Urinary bladder (tissue), 4 donors: ENCODE measurements around the gene GCNA. TPM values are rescaled to one million over a fixed set of nuclear protein-coding genes. Genes with fewer than 3 reads are reported as not detected.
A peak's percentile ranks its signal among the peaks of the same experiment; 100 is the strongest.
"Not testable (repeated sequence)": the region's sequence is repeated elsewhere in the genome, so short reads cannot be mapped to it uniquely, and the experiment has no call there.

Experiments
- DNase-seq: peaks from one replicate; pipeline ENCODE4 v3.0.0-alpha.2; 2015; ENCODE audit errors: extremely low spot score
- H3K27ac ChIP-seq: one replicate; pipeline ENCODE4 v1.5.1; 2013; ENCODE audit warnings: low read depth, mild to moderate bottlenecking, moderate library complexity
- H3K36me3 ChIP-seq: one replicate; pipeline ENCODE4 v1.6.1; 2013; ENCODE audit warnings: mild to moderate bottlenecking, moderate library complexity; ENCODE audit not compliant: insufficient read depth
- H3K4me1 ChIP-seq: one replicate; pipeline ENCODE4 v1.6.1; 2013; ENCODE audit warnings: mild to moderate bottlenecking, moderate library complexity; ENCODE audit not compliant: insufficient read depth
- H3K4me3 ChIP-seq: one replicate; pipeline ENCODE4 v1.5.1; 2013; ENCODE audit warnings: low read depth, low read length
- WGBS: extraction: QIAGEN DNeasy Blood & Tissue Kit; methylation state at CpG from one replicate; pipeline ENCODE4 v1.1.7; 2013; 5-methylcytosine and 5-hydroxymethylcytosine counted together
- polyA plus RNA-seq: library from polyadenylated mRNA; stranded (reverse); fragments of 200-250 nt; gene quantifications from one replicate; pipeline ENCODE4 v1.2.3, GENCODE V29; 2013
- total RNA-seq: library from RNA; depleted of rRNA; stranded (reverse); fragments of >200 nt; gene quantifications from one replicate; pipeline ENCODE4 v1.2.3, GENCODE V29; 2014
- donor health status: healthy with polysubstance abuse.
- donor health status: healthy.

Gene GCNA
- total and polyA plus RNA-seq, 2 donors = 0.82 to 3.0 TPM

DNA sequence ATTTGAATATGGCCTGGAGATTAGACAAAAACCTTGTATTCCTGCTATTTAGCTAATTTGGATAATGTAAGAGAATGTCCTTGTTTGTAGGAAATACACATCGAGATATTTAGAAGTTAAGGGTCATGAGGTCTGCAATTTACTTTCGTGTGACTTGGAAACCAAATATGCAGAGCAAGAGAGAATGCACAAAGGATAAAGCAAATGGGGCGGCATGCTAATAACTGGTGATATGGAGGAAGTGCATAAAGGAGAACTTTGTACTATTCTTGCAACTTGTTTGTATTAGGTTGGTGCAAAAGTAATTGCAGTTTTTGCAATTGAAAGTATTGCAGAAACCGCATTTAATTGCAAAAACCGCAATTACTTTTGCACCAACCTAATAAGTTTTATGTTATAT, 47.2 kb downstream of the GCNA start:
- Histone ChIP-seq H3K4me1 (no peaks in the 10 kb centered on the region), H3K4me3 (no peak overlapping the region), H3K27ac (no peak overlapping the region), H3K36me3 (no peaks in the 10 kb centered on the region)
- no peak for DNase-seq
- WGBS = 94% methylated on average over 5 of the region's 5 CpGs

GRCh38 chrX:71626576-71626975, 48.3 kb downstream of the GCNA start:
- 88% methylated on average over 6 of the region's 6 CpGs for WGBS
- H3K4me3 ChIP-seq = no peak overlapping the region
- DNase-seq = no peak
- H3K36me3 ChIP-seq = no peaks in the 10 kb centered on the region
- no peak overlapping the region for H3K27ac ChIP-seq
- H3K4me1 ChIP-seq = no peaks in the 10 kb centered on the region

DNA sequence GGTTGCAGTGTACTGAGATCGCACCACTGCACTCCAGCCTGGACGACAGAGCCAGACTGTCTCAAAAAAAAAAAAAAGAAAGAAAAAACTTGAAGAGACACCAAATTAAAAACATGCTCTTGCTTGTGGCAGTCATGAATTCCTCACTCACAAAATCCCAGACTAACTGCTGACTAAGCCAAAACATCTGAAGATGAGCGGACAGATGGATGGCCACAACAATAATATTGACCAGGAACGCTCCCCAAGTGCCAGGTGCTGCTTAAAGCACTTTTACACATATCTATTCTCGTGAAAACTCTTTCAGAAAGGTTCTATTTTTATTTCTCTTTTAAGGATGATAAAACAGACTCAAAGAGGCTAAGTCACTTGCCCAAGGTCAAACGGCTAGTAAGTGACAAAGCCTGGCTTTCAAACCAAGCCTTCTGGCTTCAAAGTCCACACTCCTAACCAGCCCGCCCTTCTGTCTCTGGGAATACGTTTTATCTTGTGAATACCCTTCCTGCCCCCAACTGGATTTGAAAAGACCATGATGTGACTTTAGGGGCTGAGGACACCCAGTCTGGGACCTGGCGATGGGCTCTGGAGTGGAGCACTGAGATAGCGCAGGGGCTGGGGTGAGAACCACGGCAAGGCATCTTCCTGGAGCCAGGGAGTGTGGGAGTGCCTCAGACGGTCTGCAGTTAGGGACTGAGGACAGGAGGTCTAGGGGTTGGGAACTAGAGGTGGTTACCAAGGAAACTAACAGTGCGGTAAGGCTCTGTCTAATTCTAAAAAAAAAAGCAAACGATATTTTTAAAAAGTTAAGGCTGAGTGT, 49.6 kb downstream of the GCNA start:
- Histone ChIP-seq H3K27ac (no peak overlapping the region), H3K4me1 (no peaks in the 10 kb centered on the region), H3K4me3 (no peak overlapping the region), H3K36me3 (no peaks in the 10 kb centered on the region)
- no peak for DNase-seq
- WGBS = 85% methylated on average over 14 of the region's 14 CpGs

DNA sequence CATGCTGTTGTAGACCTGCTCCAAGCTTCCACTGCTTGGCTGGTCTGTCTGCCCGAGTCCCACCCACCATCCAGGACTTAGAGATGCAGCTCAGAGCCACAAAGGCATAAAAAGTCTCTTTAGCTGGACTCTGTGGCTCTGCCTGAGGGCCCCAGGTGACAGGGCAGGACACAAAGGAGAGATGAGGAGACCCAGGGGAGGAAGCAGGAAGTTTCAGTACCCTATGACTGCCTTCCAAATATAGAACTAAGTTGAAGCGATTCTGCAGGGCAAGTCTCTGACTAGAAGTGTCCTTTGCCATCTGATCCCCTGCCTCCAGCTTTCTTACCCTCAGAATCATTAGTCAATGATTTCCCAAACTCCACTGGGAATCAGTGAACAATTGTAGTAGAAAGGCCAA, 51.2 kb downstream of the GCNA start:
- DNase-seq = no peak
- Histone ChIP-seq H3K27ac (no peak overlapping the region), H3K36me3 (no peaks in the 10 kb centered on the region), H3K4me1 (no peaks in the 10 kb centered on the region), H3K4me3 (no peak overlapping the region)
- 89% methylated on average over 2 of the region's 2 CpGs for WGBS

GRCh38 chrX:71632923-71633657, 54.9 kb downstream of the GCNA start:
- no peak for DNase-seq
- Histone ChIP-seq H3K36me3 (no peaks in the 10 kb centered on the region), H3K4me1 (no peaks in the 10 kb centered on the region), H3K27ac (no peak overlapping the region), H3K4me3 (no peak overlapping the region)
- 86% methylated on average over 10 of the region's 10 CpGs for WGBS

GRCh38 chrX:71634366-71634765, 56.1 kb downstream of the GCNA start:
- DNase-seq = no peak
- Histone ChIP-seq H3K4me1 (no peaks in the 10 kb centered on the region), H3K36me3 (no peaks in the 10 kb centered on the region), H3K27ac (no peak overlapping the region), H3K4me3 (no peak overlapping the region)
- 53% methylated on average over 6 of the region's 6 CpGs for WGBS

- Histone ChIP-seq H3K27ac (no peak overlapping the region), H3K4me3 (no peak overlapping the region), H3K4me1 (no peaks in the 10 kb centered on the region), H3K36me3 (no peaks in the 10 kb centered on the region)
- no peak for DNase-seq
- 81% methylated on average over 9 of the region's 9 CpGs for WGBS
Measured at GRCh38 chrX:71636438-71637252, 58.4 kb downstream of the GCNA start.

DNA sequence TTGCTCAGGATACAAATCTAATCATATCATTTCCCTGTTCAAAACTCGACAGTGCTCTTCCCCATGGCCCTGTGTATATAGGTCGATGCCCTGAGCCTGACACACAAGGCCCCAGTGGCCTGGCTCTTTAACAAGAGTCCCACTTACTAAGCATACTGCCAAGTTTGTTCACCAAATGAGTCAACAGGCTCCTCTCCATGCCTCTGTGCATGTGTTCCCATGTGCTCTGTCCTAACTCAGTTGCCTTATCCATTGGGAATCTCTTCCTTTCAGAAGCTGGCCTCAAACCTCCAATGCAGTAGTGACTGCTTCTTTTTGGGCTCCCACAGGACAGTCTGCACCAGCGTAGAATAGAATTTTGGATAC, 59.0 kb downstream of the GCNA start:
- H3K27ac ChIP-seq = no peak overlapping the region
- no peak for DNase-seq
- H3K4me1 ChIP-seq = no peaks in the 10 kb centered on the region
- WGBS = 94% methylated on average over 3 of the region's 3 CpGs
- no peak overlapping the region for H3K4me3 ChIP-seq
- no peaks in the 10 kb centered on the region for H3K36me3 ChIP-seq

DNA sequence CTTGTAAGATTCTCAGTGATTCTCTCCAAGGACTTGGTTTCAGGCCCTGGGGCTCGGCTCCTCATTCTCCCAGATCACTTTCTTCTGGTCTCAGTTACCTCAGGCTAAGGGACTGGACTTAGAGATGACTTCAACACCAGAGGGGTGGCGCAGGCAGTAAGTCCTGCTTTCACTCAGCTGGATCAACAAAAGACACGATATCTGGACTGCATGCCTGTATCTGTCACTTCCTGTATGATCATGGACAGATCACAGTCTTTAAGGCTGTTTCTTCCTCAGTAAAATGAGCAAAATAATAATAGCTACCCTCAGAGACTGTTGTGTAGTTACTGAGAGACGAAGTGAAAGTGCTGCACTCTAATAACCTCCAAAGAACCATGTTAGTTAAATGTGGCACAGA, 59.6 kb downstream of the GCNA start:
- no peak overlapping the region for H3K4me3 ChIP-seq
- no peaks in the 10 kb centered on the region for H3K4me1 ChIP-seq
- H3K27ac ChIP-seq = peak overlapping the region; percentile 56
- no peaks in the 10 kb centered on the region for H3K36me3 ChIP-seq
- 28% methylated on average over 4 of the region's 4 CpGs for WGBS
- no peak for DNase-seq

DNA sequence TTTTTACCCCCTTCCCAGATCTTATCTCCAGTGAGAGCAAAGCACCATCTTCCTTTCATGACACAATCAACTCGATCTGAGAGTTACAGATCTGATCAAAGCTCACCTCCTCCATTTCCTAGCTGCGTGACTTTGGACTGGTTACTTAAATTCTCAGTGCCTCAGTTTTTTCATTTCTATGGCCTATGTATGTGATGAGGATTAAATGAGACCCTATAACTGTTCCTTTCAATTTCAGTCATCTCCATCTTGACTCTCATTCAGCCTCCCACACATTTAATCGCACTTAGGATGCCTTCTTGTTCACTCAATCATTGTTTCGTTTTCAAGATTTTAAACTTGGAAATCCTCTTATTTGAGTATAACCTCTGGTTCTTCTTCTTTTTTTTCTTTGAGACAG, 60.2 kb downstream of the GCNA start:
- Histone ChIP-seq H3K36me3 (no peaks in the 10 kb centered on the region), H3K4me3 (no peak overlapping the region), H3K27ac (peak overlapping the region; percentile 29), H3K4me1 (no peaks in the 10 kb centered on the region)
- 75% methylated on average over 4 of the region's 4 CpGs for WGBS
- no peak for DNase-seq

GRCh38 chrX:71640002-71640401, 61.8 kb downstream of the GCNA start:
- Histone ChIP-seq H3K4me1 (no peaks in the 10 kb centered on the region), H3K4me3 (no peak overlapping the region), H3K27ac (no peak overlapping the region), H3K36me3 (no peaks in the 10 kb centered on the region)
- 89% methylated on average over 4 of the region's 4 CpGs for WGBS
- no peak for DNase-seq

DNA sequence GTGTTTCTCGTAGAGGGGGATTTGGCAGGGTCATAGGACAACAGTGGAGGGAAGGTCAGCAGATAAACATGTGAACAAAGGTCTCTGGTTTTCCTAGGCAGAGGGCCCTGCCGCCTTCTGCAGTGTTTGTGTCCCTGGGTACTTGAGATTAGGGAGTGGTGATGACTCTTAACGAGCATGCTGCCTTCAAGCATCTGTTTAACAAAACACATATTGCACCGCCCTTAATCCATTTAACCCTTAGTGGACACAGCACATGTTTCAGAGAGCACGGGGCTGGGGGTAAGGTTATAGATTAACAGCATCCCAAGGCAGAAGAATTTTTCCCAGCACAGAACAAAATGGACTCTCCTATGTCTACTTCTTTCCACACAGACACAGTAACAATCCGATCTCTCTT, 66.2 kb downstream of the GCNA start:
- DNase-seq, H3K36me3 ChIP-seq, H3K27ac ChIP-seq, H3K4me1 ChIP-seq, H3K4me3 ChIP-seq: not testable (repeated sequence)
- 70% methylated on average over 6 of the region's 6 CpGs for WGBS

- Histone ChIP-seq H3K36me3 (no peaks in the 10 kb centered on the region), H3K27ac (no peak overlapping the region), H3K4me1 (no peaks in the 10 kb centered on the region), H3K4me3 (no peak overlapping the region)
- DNase-seq = no peak
- 71% methylated on average over 4 of the region's 4 CpGs for WGBS
Measured at GRCh38 chrX:71650333-71650969, 72.2 kb downstream of the GCNA start.
